ENCODE measurements around the gene KCNH3. TPM values are rescaled to one million over a fixed set of nuclear protein-coding genes. Genes with fewer than 3 reads are reported as not detected.

The KCNH3 gene
- total and polyA plus RNA-seq, 2 of the 4 experiments (the other 2 are of a cell fraction): 0.10 TPM; not detected in 1

DNA sequence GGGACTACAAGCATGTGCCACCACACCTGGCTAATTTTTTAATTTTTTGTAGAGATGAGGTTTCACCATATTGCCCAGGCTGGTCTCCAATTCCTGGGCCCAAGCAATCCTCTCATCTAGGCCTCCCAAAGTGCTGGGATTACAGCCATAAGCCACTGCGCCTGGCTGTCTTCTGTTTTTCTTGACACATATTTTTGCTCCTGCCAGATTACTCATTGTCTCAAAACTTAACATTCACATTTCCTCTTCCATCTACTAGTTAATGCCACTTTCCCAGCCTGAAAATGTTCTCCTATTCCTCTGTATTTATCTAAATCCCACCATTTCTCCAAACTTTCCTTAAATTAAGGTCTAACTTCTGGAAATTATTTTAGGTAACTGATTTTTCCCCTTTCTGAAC is 36.2 kb upstream of the KCNH3 start:
- 0 out of 2 replicates have a peak, but pooled peaks cover 3% of the 10 kb centered on the region for H3K9me1 ChIP-seq (ENCODE audit: insufficient read depth, low read length)
- H3K4me3 ChIP-seq (ENCODE audit: insufficient read depth, low read depth, low read length): no peak overlapping the region
- POLR2A ChIA-PET (ENCODE audit: unreplicated experiment): no interaction called here
- no peak overlapping the region for H2AFZ ChIP-seq (replicated peaks; ENCODE audit: low read length, poor library complexity)
- no peak overlapping the region for H3K9ac ChIP-seq (ENCODE audit: low read depth, low read length)
- BruUV-seq (replicated peaks): no TSS peak
- no peak overlapping the region for H3K27ac ChIP-seq (ENCODE audit: insufficient read depth, low read length)
- no peaks in the 10 kb centered on the region; the same call in 1 of the 2 replicates for H3K9me3 ChIP-seq (ENCODE audit: control insufficient read depth, insufficient read depth, low read length)
- H4K20me1 ChIP-seq (ENCODE audit: insufficient read depth, low read length): no peaks in the 10 kb centered on the region
- no peak overlapping the region for H4K5ac ChIP-seq (ENCODE audit: low read depth, low read length)
- H3K14ac ChIP-seq (replicated peaks; ENCODE audit: low read depth, low read length): peak overlapping the region; percentile 61; the same call in 1 of the 2 replicates
- H2BK5ac ChIP-seq (ENCODE audit: low read depth, low read length, poor library complexity, severe bottlenecking): peak overlapping the region; percentile 77
- peaks cover 4 to 23% of the 10 kb centered on the region in 2 experiments for H3K79me1 ChIP-seq (ENCODE audit: low read depth in 1 of 2, low read length in 2 of 2)
- no peak overlapping the region for H3K4me2 ChIP-seq (ENCODE audit: low read depth, low read length)
- peaks cover 5% of the 10 kb centered on the region for H3K4me1 ChIP-seq (ENCODE audit: control insufficient read depth, insufficient read depth, low read length)
- H3K18ac ChIP-seq (ENCODE audit: low read depth, low read length): no peak overlapping the region
- intact Hi-C loops (cut with micrococcal nuclease) (no loop called here), in situ Hi-C loops (cut with MboI; ENCODE audit: low sequenced_read_pairs) (no loop called here), dilution Hi-C loops (cut with HindIII; ENCODE audit: low sequenced_read_pairs, unreplicated experiment) (loop anchor here (25.0 kb wide), 1 partner anchor 140 kb away; the partner anchor contains the start of gene SPATS2)
- CTCF ChIA-PET: no interaction called here
- 83% methylated on average over 1 of the region's 1 CpG; no CpG with 5 or more reads in 1 of the 2 experiments for WGBS, 2 experiments (ENCODE audit: extremely low coverage in 2 of 2, insufficient read length in 1 of 2)
- no peak for ATAC-seq (ENCODE audit: low read depth)
- peak overlapping the region; percentile 34; the same call in 1 of the 2 replicates for H3K4ac ChIP-seq (ENCODE audit: low read depth, low read length)
- H2BK15ac ChIP-seq (ENCODE audit: low read depth, low read length): no peak overlapping the region
- DNase-seq: peak; percentile 25
- H3K36me3 ChIP-seq (ENCODE audit: control insufficient read depth, insufficient read depth, low read length): peaks cover 8% of the 10 kb centered on the region
- peak overlapping the region in 1 of 2 experiments; percentile 52; a peak in 1 of 4 replicates for H4K8ac ChIP-seq (ENCODE audit: low read depth in 2 of 2, low read length in 2 of 2)
- peak overlapping the region; percentile 45; the same call in 1 of the 2 replicates for H2BK120ac ChIP-seq (ENCODE audit: low read depth, low read length)
- H4K91ac ChIP-seq (ENCODE audit: insufficient read depth, low read depth, low read length): peak overlapping the region; percentile 21; the same call in 1 of the 2 replicates
- H3K27me3 ChIP-seq (ENCODE audit: control insufficient read depth, insufficient read depth, low read length): no peaks in the 10 kb centered on the region
- H2BK20ac ChIP-seq (ENCODE audit: low read depth, low read length): no peak overlapping the region; the same call in 1 of the 2 replicates
- H2AK9ac ChIP-seq (replicated peaks; ENCODE audit: low read depth, low read length, poor library complexity): no peak overlapping the region
- H3K56ac ChIP-seq (ENCODE audit: extremely low read depth, insufficient read depth, low read length): no peak overlapping the region
- TF ChIP-seq MAZ (IDR thresholded peaks at IDR 0.05; ENCODE audit: borderline replicate concordance, low read depth, low read length): no peak
- peak overlapping the region; percentile 20; the same call in 1 of the 2 replicates for H2AK5ac ChIP-seq (ENCODE audit: low read depth, low read length)
- no peak overlapping the region for H3K23ac ChIP-seq (ENCODE audit: low read depth, low read length)
